A549 (cell line): Measurements from ENCODE around the gene WASHC2C.
"Not testable (repeated sequence)": the region's sequence is repeated elsewhere in the genome, so short reads cannot be mapped to it uniquely, and the experiment has no call there.

Experiments
- RCOR1 ChIP-seq: fragments of 150-350 bp; IDR thresholded peaks from 2 replicates; pipeline ENCODE4 v1.6.1; 2014; ENCODE audit warnings: antibody characterized with exemption, low read length, low read depth
- ZFP36 ChIP-seq: fragments of 450-650 bp; IDR thresholded peaks from 2 replicates; pipeline ENCODE4 v1.6.1; 2014; ENCODE audit warnings: borderline replicate concordance; ENCODE audit not compliant: partially characterized antibody

DNA sequence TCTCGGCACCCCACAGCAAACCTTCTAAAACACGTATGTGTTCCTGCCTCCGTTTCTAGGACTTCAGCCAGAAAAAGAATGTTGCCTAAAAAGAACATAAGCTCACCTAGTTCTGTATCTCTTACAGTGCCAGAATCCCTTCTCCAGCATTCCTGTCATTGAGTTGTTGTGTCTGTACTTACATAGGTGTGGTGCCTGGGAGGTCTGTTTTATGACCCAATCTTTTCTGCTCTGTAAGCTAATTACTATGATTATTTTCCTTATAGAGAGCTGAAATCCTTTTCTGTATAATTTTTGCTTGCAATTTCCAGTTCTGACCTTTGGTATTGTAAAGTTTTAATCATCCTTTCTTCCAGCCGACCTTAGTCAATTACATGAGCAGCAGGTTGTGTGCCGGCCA lies 28.0 kb downstream of the WASHC2C start:
- TF ChIP-seq RCOR1, ZFP36: not testable (repeated sequence)
